Fibroblast of the conjunctiva (primary cell): ENCODE data around the gene RNF114.
A peak's percentile ranks its signal among the peaks of the same experiment; 100 is the strongest.
"Not testable (repeated sequence)": the region's sequence is repeated elsewhere in the genome, so short reads cannot be mapped to it uniquely, and the experiment has no call there.

Experiments used
- DNase-seq: peaks from one replicate; pipeline ENCODE4 v3.0.0-alpha.2; 2010; ENCODE audit warnings: low read depth

RNF114 gene, protein sequence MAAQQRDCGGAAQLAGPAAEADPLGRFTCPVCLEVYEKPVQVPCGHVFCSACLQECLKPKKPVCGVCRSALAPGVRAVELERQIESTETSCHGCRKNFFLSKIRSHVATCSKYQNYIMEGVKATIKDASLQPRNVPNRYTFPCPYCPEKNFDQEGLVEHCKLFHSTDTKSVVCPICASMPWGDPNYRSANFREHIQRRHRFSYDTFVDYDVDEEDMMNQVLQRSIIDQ

DNA sequence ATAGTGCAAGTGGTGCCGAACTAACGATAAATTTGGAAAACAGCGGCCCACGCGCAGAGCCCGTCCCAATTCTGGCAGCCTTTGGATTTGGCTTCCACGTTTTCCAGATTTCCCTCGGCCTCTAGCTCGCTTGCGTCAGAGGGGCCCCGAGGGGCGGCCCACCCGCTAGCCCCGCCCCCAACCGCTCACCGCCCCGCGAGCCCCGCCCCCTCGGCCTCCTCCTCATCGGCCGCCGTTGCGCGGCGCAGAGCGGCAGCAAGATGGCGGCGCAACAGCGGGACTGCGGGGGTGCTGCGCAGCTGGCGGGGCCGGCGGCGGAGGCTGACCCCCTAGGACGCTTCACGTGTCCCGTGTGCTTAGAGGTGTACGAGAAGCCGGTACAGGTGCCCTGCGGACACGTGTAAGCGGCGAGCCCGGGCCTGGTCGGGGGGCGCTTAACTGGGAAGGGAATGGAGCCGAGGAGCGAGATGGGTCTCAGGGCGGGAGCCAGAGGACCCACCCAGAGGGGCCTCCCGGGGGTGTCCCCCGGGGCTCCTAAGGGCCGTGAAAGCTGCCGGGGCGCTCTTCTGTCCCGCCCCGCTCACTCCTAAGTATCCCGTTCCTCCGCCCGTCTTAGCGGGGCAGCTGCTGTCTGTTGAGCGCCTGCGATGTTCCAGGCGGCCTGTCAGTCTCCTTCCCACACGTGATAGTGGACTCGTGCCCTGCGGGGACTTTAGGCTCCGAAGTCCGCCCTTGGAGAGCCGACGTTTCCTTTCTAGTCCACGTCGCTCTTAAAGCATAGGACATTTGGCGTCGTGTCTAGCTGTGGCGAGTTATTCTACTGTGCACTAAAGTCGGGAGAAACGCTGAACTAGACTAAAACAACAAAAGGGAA lies at the start of gene RNF114:
RNF114 (plus strand) TSS at position 245 of the 874 bp plus-strand sequence; CDS start at position 261, 16 bp downstream.
- DNase-seq: peak; percentile 66

DNA sequence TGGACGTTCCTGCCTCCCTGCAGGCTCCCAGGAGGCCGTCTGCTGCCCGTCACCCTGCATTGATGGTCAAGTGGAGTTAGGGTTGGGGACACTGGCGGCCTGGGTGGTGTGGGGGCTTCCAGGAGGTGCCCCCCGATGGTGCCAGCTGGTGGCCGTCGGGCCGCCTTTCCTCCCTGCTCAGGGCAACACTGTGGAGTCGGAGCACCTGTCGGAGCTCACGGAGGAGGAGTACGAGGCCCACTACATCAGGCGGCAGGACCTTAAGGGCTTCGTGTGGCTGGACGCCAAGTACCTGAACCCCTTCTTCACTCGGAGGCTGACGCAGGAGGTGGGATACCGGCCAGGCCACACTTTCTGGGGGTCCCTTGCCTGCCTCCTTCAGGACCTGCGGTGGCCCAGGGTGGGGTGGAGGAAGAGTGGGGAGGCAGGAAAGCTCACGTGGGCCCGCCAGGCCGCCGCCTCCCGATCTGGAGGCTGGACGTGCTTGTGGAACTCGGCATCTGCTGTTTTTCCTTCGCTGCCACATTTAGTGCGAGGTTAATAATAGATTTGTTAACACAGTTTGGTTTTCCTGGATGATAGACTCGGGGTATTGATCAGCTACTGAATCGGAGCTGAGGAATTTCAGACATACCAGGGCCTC lies 49.5 kb upstream of the RNF114 start:
- DNase-seq: no peak

DNA sequence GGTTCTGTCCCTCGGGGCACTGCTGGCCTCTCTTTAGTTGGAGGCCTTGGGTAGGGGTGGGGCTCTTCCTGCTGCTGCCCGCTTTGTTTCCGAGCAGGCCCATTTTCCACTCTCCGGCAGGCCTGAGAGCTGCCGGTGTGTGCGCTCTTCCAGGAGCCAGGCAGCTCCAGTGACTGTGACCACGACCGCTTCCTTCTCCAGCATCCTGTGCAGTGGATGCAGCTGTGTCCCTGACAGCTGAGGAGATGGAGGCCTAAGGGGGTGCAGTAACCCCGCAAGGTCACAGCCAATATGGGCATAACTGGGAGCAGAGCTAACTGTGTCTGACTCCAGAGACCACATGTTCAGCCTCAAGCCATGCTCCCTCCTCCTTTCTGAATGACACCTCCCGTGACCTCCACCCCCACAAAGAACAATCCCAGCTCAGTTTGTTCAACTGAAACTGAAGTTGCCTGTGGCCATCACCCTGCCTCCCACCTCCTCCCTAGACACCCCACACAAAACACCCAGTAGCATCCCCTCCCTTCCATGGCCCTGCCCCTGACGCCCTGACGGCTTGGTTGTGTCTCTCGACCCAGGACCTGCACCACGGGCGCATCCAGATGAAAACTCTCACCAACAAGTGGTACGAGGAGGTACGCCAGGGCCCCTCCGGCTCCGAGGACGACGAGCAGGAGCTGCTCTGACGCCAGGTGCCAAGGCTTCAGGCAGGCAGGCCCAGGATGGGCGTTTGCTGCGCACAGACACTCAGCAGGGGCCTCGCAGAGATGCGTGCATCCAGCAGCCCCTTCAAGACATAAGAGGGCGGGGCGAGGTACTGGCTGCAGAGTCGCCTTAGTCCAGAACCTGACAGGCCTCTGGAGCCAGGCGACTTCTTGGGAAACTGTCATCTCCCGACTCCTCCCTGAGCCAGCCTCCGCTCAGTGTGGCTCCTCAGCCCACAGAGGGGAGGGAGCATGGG lies 48.7 kb upstream of the RNF114 start:
- no peak for DNase-seq

DNA sequence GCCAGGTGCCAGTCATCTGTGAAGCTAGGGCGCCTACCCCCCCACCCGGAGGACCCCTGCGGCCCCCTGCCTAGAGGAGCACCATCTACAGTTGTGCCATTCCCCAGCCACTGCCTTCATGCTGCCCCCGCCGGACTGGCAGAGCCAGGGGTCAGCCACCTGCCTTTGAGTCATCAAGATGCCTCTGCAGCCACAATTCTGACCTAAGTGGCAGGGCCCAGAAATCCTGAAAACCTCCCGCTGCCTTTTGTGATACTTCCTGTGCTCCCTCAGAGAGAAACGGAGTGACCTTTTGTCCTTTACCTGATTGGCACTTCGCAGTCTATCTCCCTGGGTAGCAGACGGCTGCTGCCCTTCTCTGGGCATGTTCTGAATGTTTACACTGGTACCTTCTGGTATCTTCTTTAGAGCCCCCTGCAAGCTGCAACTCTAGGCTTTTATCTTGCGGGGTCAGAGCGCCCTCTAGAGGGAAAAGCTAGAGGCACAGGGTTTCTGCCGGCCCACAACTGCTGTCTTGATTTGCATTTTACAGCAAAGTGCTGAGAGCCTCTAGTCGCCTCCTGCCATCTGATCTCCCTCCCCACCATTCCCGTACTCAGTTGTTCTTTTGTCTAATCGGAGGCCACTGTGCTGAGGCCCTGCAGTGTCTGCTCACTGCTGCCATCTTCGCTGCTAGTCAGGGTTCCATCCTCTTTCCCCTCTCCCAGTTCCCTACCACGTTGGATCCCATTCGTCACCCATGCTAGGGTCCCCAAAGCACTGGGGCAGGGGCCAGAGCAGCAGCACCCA lies 47.8 kb upstream of the RNF114 start:
- peak; percentile 48 for DNase-seq

DNA sequence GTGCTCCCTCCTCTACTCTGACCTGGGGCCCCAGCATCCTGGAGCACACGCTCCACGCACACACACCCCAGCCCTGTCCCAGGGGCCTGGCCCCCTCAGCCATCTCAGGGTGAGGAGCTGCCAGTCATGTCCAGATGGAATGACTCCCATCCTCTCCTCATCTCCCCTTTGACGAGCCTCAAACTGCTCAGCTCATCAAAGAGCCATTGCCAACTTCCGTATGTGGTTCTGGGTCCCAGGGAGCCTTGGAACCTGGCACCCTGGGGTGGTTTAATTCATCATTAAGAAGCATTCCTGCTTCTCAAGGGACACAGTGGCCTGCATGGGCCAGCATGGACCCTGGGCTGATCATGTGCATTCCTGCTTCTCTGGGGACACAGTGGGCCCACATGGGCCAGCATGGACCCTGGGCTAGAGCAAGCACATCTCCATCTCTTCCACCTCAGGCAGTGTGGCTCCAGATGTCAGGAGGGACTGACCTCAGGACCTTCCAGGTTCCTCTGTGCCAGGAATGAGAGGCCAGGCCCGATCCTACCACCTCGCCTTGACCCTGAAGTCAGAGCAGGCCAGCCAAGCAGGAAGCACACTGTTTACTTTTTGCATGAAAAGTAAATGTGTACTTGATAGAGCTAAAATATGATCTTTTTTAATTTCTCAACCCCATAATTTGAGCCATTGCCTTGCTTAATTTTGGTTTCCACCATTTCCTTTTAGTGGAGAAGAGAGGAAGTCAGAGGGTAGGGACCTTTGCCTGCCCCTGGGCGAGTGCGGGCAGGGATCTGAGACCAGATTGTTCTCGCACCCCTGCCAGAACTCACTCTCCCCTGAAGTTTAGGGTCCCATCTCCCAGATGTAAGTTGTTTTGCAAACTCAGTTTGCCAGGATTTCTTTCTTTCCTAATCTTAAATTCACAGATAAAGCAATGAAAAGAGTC lies 46.9 kb upstream of the RNF114 start:
- no peak for DNase-seq

DNA sequence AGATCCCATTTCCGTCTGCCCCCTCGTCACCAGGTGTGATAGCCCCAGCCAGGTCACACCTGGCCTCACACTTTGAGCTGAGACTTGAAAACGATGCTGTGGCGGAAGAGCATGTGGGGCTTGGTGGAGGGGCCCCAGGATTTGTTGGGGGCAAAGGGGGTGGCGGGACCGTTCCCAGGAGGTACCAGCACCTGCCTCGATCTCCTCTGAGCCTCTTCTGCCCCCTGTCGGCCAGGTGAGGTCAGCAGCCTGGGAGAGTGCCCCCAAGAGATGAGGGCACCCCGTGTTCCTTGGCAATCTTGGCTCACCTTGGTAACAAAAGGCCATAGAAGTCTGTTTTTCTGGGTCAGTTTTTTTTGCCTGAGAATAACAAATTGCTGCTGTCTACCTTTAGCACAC lies 46.3 kb upstream of the RNF114 start:
- no peak for DNase-seq

DNA sequence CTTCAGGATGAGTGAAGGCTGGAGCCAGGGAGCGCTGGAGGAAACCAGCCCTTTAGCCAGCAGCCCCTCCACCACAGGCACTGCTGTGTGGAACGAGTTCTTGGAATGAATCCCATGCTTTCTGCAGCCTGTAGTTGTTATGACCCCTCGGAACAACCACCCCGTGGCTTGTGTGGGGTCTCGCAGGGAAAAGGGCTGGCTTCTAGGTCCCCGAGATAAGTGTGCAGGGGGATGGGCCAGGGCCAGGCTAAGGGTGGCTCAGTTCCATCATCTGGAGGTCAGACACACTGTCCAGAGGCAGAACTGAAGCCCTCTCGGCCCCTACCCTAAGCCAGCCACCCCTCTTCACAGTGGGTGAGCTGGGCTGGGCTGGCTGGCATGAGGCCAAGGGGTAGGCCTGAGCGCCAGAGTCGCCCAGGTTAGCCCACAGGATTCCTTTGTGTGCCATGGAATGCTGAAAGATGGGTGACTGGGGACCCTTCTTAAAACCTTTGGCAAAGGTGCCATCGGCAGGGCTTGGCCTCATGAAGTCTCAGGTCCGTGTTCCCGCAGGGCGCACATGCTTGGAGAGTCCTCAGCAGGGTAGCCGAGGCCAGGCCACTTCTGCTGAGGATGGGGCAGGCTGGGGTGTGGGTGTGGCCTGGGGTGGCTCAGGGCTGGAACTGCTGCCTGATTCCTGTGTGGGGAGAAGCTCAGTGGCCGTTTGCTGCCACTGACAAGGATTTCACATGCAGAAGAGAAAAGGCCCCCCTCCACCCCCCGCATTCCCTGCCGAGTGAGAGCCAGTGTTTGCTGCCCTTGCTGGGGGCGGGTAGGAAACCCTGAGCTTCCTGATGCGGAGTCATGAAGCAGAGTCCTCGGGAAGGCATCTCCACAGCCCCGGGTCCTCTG lies 45.5 kb upstream of the RNF114 start:
- DNase-seq: no peak

DNA sequence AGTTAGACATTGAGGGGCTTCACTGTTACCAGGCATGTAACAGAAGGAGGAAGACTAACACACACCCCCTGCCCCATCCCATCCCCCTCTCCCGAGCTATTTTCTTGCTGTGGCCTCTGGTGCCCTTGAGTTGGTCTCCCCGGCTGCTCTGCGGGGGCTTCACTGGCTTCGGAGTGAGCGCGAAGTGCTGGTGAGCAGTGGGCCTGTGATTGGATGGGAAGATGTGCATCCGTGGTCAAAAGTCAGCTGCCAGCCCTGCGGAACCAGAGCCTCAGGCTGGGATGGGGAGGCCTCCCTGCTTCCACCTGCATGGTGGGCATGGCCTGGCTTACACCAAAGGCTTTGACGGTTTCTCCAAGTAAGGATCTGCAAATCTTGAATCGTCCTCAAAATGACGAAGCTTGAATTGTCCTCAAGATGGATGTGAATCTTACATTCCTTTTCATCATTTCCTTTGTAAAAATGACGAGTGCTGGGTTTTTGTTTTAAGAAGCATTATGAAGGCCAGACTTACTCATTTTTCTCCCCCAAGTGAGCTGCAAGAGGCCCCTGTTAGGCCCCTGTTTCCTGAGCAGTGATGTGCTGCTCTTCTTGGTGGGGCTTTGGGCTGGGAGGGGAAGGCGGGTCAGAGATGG lies 44.6 kb upstream of the RNF114 start:
- DNase-seq: no peak

DNA sequence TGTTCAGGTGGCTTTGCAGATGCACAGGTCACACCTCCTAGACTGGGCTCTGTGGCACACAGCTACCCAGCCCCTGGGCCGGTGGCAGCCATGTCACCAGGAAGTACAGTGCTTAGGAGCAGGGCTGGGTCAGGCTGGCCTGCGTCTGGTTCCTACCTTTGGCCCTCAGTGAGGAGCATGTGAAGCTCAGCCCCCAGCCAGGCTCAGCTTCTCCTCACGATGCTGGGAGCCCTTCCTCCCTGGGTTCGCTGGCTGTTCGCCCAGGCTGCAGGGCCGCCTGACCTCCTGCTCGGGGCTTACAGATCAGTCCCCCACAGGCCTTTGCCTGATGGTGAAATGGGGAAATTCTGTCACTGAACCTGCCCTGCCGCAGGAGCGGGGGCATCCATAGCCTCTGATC lies 43.9 kb upstream of the RNF114 start:
- no peak for DNase-seq

DNA sequence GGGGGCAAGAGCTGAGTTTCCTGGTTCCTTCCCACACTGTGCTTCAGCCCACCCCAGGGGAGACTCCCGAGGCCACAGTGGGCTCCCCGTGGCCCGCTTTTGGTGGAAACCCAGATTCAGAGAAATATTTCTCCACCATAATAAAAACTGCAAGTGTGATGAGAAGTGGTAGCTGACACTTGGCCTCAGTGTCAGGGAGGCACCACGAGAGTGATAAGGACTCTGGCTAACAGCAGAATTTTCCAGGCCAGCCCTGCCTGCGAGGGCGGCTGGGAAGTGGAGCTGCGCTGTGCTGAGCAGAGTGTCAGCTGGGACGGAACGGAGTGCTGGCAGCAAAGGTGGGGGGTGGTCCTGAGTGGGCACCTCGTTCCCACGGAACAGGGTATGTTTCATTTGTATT lies 43.4 kb upstream of the RNF114 start:
- no peak for DNase-seq

DNA sequence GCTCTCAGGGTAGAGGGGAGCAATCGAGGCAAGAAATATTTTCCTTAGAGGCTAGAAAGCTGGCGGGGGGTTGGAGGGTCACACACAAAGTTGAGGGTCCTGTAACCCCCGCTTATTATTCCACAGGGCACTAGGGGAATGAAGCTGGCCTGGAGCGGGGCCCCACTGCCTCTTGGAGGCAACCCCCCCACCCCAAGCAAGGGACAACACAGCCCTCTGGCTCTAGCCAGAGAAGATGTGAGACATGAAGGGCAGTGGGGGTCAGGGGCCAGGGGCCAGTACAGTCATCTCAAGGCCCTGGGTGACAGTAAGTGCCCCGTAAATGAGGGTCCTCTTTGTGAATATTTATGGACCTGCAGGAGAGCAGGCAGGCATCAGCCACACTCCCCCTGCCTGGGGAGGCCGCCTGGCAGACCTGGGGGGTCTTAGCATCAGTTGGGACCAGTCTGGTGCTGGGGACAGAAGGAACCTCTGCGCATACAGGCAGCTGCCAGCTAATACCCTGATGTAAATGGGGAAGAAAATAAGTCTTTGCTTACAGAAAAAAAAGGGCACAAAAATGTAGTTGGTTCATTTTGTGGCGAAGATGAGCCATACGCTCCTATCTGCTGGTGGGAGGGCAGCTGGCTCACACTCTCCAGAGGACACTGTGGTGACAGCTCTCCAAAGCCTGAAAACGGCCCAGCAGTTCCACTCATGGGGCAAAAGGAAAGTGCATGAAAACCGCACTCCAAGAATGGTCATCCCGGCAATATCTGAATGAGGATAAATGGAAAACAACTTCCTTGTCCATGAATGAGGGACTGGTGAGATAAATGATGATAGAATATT lies 42.7 kb upstream of the RNF114 start:
- DNase-seq: no peak

DNA sequence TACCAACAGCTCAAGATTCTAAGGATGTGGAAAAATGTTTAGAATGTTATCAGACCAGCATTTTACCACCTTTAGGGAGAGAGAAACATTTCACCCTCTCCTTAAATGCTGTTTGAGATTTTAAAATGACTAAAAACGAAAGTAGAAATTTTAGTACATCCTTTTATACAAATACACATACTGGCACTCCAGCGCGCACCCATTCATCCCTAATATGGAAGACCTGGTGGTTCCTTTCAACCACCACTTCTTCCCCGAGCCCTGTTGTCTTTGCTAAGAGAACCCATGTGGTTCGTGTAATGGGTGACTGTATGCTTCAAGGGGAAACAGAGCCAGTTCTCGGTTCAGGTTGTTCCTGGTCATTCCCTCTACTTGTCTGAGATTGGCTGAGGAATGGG lies 42.1 kb upstream of the RNF114 start:
- no peak for DNase-seq

DNA sequence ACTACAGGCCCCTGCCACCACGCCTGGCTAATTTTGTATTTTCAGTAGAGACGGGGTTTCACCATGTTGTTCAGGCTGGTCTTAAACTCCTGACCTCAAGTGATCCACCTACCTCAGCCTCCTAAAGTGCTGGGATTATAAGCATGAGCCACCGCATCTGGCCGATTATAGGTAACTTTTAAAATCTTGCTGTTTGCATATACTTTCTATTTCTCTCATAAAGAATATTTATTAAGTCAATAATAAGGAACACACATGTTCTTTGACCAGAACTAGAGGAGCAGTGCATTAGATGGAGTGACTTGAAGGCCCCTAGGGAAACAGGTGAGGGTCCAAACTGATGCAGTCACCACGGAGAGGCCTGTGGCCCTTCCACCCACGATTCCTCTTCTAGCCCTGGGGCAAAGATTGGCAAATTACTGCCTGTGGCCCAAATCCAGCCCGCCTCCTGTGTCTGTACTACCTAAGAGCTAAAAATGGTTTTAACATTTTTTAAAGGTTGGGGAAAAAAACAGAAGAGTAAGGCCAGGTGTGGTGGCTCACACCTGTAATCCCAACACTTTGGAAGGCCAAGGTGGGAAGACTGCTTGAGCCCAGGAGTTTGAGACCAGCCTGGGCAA lies 40.6 kb upstream of the RNF114 start:
- not testable (repeated sequence) for DNase-seq

DNA sequence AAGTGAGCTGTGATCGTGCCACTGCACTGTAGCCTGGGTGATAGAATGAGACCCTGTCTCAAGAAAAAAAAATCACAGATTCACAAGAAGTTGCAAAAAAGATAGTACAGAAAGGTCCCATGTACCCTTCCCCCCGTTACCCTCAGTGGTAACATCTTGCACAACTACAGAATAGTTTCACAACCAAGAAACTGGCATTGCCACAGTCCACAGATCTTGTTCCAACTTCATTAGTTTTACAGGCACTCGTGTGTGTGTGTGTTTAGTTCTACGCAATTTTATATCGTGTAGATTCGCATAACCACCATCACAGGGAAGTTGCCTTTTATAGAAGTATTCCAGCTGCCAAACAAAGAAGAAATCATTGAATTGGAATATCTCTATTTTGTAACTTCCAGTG lies 40.0 kb upstream of the RNF114 start:
- no peak for DNase-seq

DNA sequence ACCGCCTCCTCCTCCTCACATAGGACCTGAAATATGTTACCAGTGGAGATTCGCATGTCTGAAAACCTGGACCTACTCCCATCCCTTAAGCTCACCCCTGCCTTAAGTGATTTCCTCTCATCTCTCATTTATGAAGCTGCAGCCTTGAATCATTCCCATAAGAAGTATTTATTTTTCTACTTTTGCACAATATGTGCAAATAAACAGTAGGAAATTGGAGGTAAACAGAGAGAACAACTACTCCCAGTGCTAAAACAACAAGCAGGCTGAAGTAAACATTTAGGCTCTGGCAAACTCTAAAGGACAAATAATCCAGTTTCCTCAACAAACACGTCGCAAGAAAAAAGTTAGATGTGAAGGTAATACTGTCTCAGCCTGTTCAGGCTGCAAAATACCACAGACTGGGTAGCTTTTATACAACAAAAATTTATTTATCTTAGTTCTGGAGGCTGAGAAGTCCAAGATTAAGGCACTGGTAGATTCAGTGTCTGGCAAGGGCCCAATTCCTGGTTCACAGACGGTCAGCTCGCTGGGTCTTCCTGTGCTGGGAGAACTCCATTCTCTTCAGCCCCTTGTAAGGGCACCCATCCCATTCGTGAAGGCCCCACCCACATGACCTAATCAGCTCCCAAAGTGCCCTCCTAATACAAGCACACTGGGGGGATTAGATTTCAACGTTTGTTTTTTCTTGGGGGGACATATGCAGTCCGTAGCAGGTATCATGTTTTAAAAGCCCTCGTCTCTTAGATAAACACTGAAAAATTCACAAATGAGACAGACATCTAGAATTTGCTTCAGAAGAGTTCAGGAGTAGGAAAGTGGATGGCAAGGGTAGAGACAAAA lies 36.4 kb upstream of the RNF114 start:
- DNase-seq: no peak

DNA sequence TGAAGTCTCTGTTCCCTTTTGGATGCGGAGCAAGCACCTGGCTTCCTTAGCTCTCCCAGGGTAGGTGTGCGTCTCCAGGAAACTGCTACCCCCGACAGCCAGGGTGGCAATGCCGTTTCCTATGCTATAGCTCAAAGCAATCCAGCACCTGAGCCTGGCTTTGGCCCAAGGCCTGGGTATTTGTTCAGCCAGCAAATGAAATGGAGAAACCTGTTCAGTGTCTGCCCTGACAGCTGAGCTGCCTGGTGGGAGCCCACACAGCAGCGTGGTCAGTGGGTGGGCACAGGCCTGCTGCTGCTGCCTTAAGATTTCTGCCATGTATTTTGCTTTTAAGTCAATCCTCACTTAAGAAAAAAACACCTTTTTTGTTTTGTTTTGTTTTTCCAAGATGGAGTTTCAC lies 34.6 kb upstream of the RNF114 start:
- no peak for DNase-seq
